ENCODE measurements around the gene ARHGAP22. TPM values are rescaled to one million over a fixed set of nuclear protein-coding genes. Genes with fewer than 3 reads are reported as not detected.

ARHGAP22 gene
- total RNA-seq, 1 donor from 2014 or later, result 3.8 TPM

GRCh38 chr10:48627984-48628609 lies 23.2 kb upstream of the ARHGAP22 start:
- Mint-ChIP-seq H3K27me3 (peaks cover 3% of the 10 kb centered on the region), H3K4me3 (ENCODE audit: low read depth) (no peak overlapping the region), H3K27ac (no peak overlapping the region), H3K36me3 (ENCODE audit: insufficient read depth) (no peaks in the 10 kb centered on the region), H3K4me1 (ENCODE audit: low read depth) (no peaks in the 10 kb centered on the region), H3K9me3 (ENCODE audit: low read depth) (no peaks in the 10 kb centered on the region)
- DNase-seq (ENCODE audit: low spot score, unreplicated experiment), result no peak
- TF ChIP-seq CTCF (IDR thresholded peaks at IDR 0.05; ENCODE audit: unreplicated experiment), result no peak

GRCh38 chr10:48626986-48627731 lies 22.3 kb upstream of the ARHGAP22 start:
- H3K27me3 Mint-ChIP-seq, result peaks cover 3% of the 10 kb centered on the region
- no peaks in the 10 kb centered on the region for H3K36me3 Mint-ChIP-seq (ENCODE audit: insufficient read depth)
- H3K9me3 Mint-ChIP-seq (ENCODE audit: low read depth), result no peaks in the 10 kb centered on the region
- H3K27ac Mint-ChIP-seq, result no peak overlapping the region
- H3K4me1 Mint-ChIP-seq (ENCODE audit: low read depth), result no peaks in the 10 kb centered on the region
- H3K4me3 Mint-ChIP-seq (ENCODE audit: low read depth), result no peak overlapping the region
- TF ChIP-seq CTCF (IDR thresholded peaks at IDR 0.05; ENCODE audit: unreplicated experiment), result no peak
- DNase-seq (ENCODE audit: low spot score, unreplicated experiment), result no peak

- Mint-ChIP-seq H3K4me3 (ENCODE audit: low read depth) (no peak overlapping the region), H3K27ac (no peak overlapping the region), H3K27me3 (peaks cover 3% of the 10 kb centered on the region), H3K4me1 (ENCODE audit: low read depth) (no peaks in the 10 kb centered on the region), H3K9me3 (ENCODE audit: low read depth) (peaks cover 4% of the 10 kb centered on the region), H3K36me3 (ENCODE audit: insufficient read depth) (no peaks in the 10 kb centered on the region)
- no peak for TF ChIP-seq CTCF (IDR thresholded peaks at IDR 0.05; ENCODE audit: unreplicated experiment)
- no peak for DNase-seq (ENCODE audit: low spot score, unreplicated experiment)
Observed at GRCh38 chr10:48626447-48626846, 21.6 kb upstream of the ARHGAP22 start.

- Mint-ChIP-seq H3K27me3 (peaks cover 3% of the 10 kb centered on the region), H3K36me3 (ENCODE audit: insufficient read depth) (no peaks in the 10 kb centered on the region)
Observed at GRCh38 chr10:48625826-48626134, 20.9 kb upstream of the ARHGAP22 start.

GRCh38 chr10:48623607-48624132 lies 18.8 kb upstream of the ARHGAP22 start:
- peaks cover 4% of the 10 kb centered on the region for H3K9me3 Mint-ChIP-seq (ENCODE audit: low read depth)
- no peak for TF ChIP-seq CTCF (IDR thresholded peaks at IDR 0.05; ENCODE audit: unreplicated experiment)
- no peak for DNase-seq (ENCODE audit: low spot score, unreplicated experiment)
- H3K27me3 Mint-ChIP-seq, result peaks cover 3% of the 10 kb centered on the region
- no peaks in the 10 kb centered on the region for H3K36me3 Mint-ChIP-seq (ENCODE audit: insufficient read depth)
- H3K27ac Mint-ChIP-seq, result no peak overlapping the region
- no peak overlapping the region for H3K4me3 Mint-ChIP-seq (ENCODE audit: low read depth)
- no peaks in the 10 kb centered on the region for H3K4me1 Mint-ChIP-seq (ENCODE audit: low read depth)

More at GRCh38 chr10:48625826-48626134, 20.9 kb upstream of the ARHGAP22 start:
- Mint-ChIP-seq H3K4me1 (ENCODE audit: low read depth) (no peaks in the 10 kb centered on the region), H3K9me3 (ENCODE audit: low read depth) (peaks cover 4% of the 10 kb centered on the region), H3K4me3 (ENCODE audit: low read depth) (no peak overlapping the region), H3K27ac (no peak overlapping the region)
- DNase-seq (ENCODE audit: low spot score, unreplicated experiment), result no peak
- no peak for TF ChIP-seq CTCF (IDR thresholded peaks at IDR 0.05; ENCODE audit: unreplicated experiment)
